Nephron progenitor cell (in vitro differentiated cells): ENCODE data around the gene C11orf52.
A peak's percentile ranks its signal among the peaks of the same experiment; 100 is the strongest.

Source experiments
- DNase-seq: peaks from one replicate; pipeline ENCODE4 v3.0.0; 2021
- H3K27ac Mint-ChIP-seq: 2 replicates; pipeline ENCODE4 v1.8.0; 2021; ENCODE audit warnings: mild to moderate bottlenecking, moderate library complexity, mixed read lengths
- H3K27me3 Mint-ChIP-seq: 2 replicates; pipeline ENCODE4 v1.8.0; 2021; ENCODE audit warnings: mild to moderate bottlenecking, low read depth, mixed read lengths; ENCODE audit not compliant: poor library complexity
- H3K36me3 Mint-ChIP-seq: 2 replicates; pipeline ENCODE4 v1.8.0; 2021; ENCODE audit warnings: low read depth, mixed read lengths
- H3K4me1 Mint-ChIP-seq: 2 replicates; pipeline ENCODE4 v1.8.0; 2021; ENCODE audit warnings: mixed read lengths
- H3K4me3 Mint-ChIP-seq: 2 replicates; pipeline ENCODE4 v1.8.0; 2021; ENCODE audit warnings: mild to moderate bottlenecking, moderate library complexity, mixed read lengths
- H3K9me3 Mint-ChIP-seq: 2 replicates; pipeline ENCODE4 v1.8.0; 2021; ENCODE audit warnings: mild to moderate bottlenecking, moderate library complexity, mixed read lengths
- TF ChIP-seq, protein P1 (sequence below): fragments of 200-600 bp; sonication (generic); IDR thresholded peaks from 2 replicates; pipeline ENCODE4 v1.5.0; 2021; ENCODE audit warnings: antibody characterized with exemption

C11orf52 gene

DNA sequence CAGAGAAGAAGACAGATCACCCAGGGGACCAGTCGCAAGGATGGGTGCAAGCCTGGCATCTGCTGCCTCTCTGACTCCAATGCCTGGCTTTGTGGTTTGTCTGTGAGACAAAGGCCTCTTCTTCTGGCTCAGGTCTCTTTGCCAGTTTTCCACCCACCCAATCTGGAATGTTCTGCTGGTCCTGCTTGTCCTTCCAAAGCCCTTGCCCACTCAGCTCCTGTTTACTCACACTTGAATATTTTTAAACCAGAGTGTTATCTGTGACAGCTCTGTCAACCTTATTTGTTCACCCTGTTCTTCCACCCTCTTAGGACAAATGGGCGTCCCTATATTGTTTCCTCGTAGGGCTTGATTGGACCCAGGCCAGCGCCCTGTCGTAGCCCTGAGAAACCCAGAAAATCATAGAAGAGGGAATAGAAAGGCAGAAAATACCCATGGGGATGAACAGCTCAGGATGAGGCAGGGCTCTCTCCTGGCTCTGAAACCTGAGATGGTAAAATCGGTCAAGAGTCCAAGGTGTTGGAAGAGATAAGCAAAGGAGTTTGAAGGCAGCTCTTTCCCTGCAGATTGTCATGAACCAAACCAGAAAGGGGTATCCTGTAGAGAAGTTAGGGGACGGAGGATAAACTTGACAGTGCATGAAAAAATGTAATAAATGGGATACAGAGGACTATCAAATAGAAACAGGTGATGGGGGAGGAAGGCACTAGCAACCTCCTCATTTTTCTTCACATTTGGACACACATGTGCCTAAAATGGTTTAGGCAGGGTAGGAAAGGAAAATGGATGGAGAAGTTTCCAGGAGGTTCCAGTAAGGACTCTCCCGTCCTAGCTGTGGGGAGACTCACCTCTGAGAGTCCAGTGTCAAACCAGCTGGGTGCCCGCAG is 7.8 kb upstream of the C11orf52 start:
- peak overlapping the region; percentile 37 for H3K4me3 Mint-ChIP-seq
- peaks cover 9% of the 10 kb centered on the region for H3K27me3 Mint-ChIP-seq
- H3K4me1 Mint-ChIP-seq: peaks cover 32% of the 10 kb centered on the region
- H3K36me3 Mint-ChIP-seq: no peaks in the 10 kb centered on the region
- no peaks in the 10 kb centered on the region for H3K9me3 Mint-ChIP-seq
- no peak overlapping the region for H3K27ac Mint-ChIP-seq
- no peak for DNase-seq
- TF ChIP-seq, protein P1, sequence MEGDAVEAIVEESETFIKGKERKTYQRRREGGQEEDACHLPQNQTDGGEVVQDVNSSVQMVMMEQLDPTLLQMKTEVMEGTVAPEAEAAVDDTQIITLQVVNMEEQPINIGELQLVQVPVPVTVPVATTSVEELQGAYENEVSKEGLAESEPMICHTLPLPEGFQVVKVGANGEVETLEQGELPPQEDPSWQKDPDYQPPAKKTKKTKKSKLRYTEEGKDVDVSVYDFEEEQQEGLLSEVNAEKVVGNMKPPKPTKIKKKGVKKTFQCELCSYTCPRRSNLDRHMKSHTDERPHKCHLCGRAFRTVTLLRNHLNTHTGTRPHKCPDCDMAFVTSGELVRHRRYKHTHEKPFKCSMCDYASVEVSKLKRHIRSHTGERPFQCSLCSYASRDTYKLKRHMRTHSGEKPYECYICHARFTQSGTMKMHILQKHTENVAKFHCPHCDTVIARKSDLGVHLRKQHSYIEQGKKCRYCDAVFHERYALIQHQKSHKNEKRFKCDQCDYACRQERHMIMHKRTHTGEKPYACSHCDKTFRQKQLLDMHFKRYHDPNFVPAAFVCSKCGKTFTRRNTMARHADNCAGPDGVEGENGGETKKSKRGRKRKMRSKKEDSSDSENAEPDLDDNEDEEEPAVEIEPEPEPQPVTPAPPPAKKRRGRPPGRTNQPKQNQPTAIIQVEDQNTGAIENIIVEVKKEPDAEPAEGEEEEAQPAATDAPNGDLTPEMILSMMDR: no peak

DNA sequence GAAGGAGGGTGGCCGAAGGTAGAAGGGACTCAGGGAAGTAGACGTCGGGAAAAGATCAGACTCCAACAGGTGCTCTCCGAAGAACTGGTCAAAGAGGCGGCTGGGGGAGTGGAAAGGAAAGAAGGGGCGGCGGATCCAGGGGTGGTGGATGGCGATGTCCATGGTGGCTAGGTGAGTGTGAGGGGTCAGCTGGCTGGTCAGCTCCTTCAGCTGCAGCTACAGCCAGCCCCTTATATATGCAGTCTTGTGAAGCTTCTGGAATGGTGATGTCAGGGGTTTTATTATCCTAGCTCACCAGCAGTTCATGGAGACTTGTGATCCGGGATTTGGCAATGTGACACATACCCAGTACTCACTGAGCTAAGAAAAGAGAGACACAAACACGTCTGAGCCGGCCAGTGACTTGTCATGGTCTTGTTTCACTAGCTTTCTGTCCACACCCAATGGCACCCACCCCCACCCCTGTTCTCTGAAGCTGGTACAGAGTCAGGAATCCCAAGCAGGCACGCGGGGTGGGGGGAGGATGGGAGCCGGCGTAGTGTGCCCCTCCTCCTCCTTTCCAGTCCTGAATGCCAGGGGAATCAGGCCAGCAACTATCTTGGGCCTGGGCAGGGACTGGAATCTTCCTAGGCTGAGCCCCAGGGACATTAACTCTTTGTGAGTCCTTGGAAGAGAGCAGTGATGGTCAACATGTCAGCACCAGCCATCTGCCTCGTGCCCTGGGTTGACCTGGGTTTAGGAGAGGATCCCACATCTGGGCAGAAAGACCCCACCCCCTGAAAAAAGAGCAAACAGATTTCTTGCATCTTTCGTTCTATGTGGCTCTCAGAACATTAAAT is 6.9 kb upstream of the C11orf52 start, which contains the start of gene CRYAB:
TSS of gene CRYAB (minus strand) at position 208 of the 839 bp plus-strand sequence. CDS start at position 162, 46 bp downstream.
- Mint-ChIP-seq H3K4me3 (peak within 1 kb of the TSS; percentile 58), H3K9me3 (no peaks in the 10 kb centered on the region), H3K4me1 (peaks cover 32% of the 10 kb centered on the region), H3K36me3 (no peaks in the 10 kb centered on the region), H3K27me3 (peaks cover 13% of the 10 kb centered on the region), H3K27ac (no peak within 1 kb of the TSS)
- TF ChIP-seq, protein P1: no peak
- peak; percentile 16 for DNase-seq

DNA sequence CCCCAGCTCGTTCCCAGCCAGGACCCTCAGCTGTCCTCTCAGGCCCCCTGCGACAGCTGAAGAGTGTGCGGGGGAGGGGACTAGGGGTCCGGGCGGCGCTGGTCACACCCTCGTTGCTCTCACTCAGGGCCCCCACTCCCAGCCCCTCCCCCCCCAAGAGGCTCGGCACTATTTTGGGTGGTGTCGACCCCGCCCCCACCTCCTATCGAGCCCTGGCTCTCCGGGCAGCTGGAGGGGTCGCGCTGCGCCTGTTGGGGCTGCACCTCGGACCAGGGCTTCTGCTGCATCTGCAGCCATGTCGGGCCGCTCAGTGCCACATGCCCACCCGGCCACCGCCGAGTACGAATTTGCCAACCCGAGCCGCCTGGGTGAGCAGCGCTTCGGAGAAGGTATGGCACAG is 6.2 kb upstream of the C11orf52 start, which contains the start of gene HSPB2:
TSS of gene HSPB2 (plus strand) at position 200 of the 400 bp plus-strand sequence. CDS start at position 296, 96 bp downstream.
- Mint-ChIP-seq H3K9me3 (no peaks in the 10 kb centered on the region), H3K36me3 (no peaks in the 10 kb centered on the region), H3K27me3 (peaks cover 19% of the 10 kb centered on the region), H3K4me3 (peak within 1 kb of the TSS; percentile 58), H3K27ac (no peak within 1 kb of the TSS), H3K4me1 (peaks cover 37% of the 10 kb centered on the region)
- TF ChIP-seq, protein P1: no peak
- peak; percentile 15 for DNase-seq

DNA sequence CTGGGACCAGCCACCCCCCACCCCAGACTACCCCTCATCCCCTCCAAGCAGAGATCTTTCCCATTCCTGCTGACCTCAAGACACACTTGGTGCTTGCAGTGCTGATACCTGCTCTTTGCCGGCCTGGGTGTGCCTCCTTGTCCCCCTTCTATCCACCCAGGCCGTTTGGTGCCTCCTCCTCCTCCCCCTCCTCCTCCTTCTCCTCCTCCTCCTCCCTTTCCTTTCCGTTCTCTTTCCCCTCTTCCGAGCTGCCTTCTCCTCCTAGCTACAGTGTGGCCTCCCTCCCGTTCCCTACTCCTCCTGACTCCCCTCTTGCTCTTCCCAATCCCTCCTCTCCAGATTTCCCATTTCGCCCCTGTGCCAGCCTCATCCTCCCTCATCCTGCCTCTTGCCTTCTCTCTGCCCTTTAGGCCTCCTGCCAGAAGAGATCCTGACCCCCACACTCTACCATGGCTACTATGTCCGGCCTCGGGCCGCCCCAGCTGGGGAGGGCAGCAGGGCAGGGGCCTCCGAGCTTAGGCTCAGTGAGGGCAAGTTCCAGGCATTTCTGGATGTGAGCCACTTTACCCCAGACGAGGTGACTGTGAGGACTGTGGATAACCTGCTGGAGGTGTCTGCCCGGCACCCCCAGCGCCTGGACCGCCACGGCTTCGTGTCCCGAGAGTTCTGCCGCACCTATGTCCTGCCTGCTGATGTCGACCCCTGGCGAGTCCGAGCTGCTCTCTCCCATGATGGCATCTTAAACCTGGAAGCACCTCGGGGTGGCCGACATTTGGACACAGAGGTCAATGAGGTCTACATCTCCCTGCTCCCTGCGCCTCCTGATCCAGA is 5.5 kb upstream of the C11orf52 start:
- H3K4me1 Mint-ChIP-seq: peaks cover 43% of the 10 kb centered on the region
- TF ChIP-seq, protein P1: no peak
- H3K27me3 Mint-ChIP-seq: peaks cover 19% of the 10 kb centered on the region
- H3K27ac Mint-ChIP-seq: no peak overlapping the region
- no peak overlapping the region for H3K4me3 Mint-ChIP-seq
- DNase-seq: no peak
- H3K36me3 Mint-ChIP-seq: no peaks in the 10 kb centered on the region
- H3K9me3 Mint-ChIP-seq: no peaks in the 10 kb centered on the region

DNA sequence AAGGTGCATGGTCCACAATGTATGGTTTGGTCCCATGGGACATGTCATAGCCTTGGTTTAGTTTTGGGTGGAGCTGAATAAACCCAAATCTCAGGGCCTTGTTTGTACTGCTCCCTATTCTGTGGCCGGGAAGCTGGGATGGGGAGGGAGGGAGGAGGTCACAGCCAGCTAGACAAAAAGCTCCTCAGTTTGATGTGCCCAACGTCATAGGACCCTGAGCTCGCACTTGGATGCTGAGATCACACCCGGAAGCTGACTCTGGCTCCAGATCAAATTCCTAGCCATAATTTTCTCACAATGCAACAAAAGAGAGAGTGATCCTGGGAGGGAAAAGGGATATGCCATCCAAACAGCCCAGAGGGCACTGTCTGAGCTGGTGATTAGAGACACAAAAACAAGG is 4.7 kb upstream of the C11orf52 start:
- Mint-ChIP-seq H3K36me3 (no peaks in the 10 kb centered on the region), H3K27me3 (peaks cover 19% of the 10 kb centered on the region), H3K27ac (no peak overlapping the region), H3K9me3 (no peaks in the 10 kb centered on the region), H3K4me3 (no peak overlapping the region), H3K4me1 (peaks cover 51% of the 10 kb centered on the region)
- DNase-seq: no peak
- TF ChIP-seq, protein P1: no peak
